Measurements from ENCODE around the gene PLA2G1B.

- TF ChIP-seq CTCF (optimal IDR thresholded peaks at IDR 0.05 in 1 of 3, IDR thresholded peaks at IDR 0.05 in 1 of 3, conservative IDR thresholded peaks at IDR 0.05 in 1 of 3; ENCODE audit: extremely low read depth in 1 of 3, insufficient read depth in 2 of 3, low read length in 3 of 3) (no peak), EZH2 (IDR thresholded peaks at IDR 0.05; ENCODE audit: low read length) (no peak)
These were observed 39.3 kb upstream of the PLA2G1B start for GRCh38 chr12:120366845-120367232.
